Ovary (tissue), 9 donors: ENCODE data around the gene HELB. TPM values are rescaled to one million over a fixed set of nuclear protein-coding genes. Genes with fewer than 3 reads are reported as not detected.

Experiments
- DNase-seq, 5 donors: peaks; one replicate each; pipeline ENCODE4 v3.0.0-alpha.2; 2019 to 2020
- H3K27ac ChIP-seq, 2 donors: fragments of 200-600 bp; one replicate each; pipeline versions ENCODE4 v1.5.1 to v1.8.0; 2019 to 2022
- H3K27me3 ChIP-seq: fragments of 200-600 bp; one replicate; pipeline ENCODE4 v1.8.0; 2022
- H3K36me3 ChIP-seq: fragments of 200-600 bp; sonication (generic); one replicate; pipeline ENCODE4 v1.5.1; 2019
- H3K4me1 ChIP-seq: one replicate; pipeline ENCODE4 v1.8.1; 2013; ENCODE audit warnings: mild to moderate bottlenecking, moderate library complexity; ENCODE audit not compliant: insufficient read depth
- H3K4me3 ChIP-seq: fragments of 200-600 bp; sonication (generic); one replicate; pipeline ENCODE4 v1.5.1; 2017
- H3K9me3 ChIP-seq, 2 donors: fragments of 200-600 bp in 1 of 2; sonication (generic) in 1 of 2; one replicate each; pipeline versions ENCODE4 v1.5.1 to v1.8.1; 2013 to 2019; ENCODE audit warnings: mild to moderate bottlenecking in 1 of 2, moderate library complexity in 1 of 2
- EP300 ChIP-seq: sonication (generic); formaldehyde crosslinking; IDR thresholded peaks from one replicate; pipeline ENCODE4 v1.6.1; 2017; ENCODE audit warnings: antibody characterized with exemption
- POLR2A ChIP-seq: fragments of 450-650 bp; IDR thresholded peaks from one replicate; pipeline ENCODE4 v1.6.1; 2017; ENCODE audit warnings: antibody characterized with exemption, mild to moderate bottlenecking, moderate library complexity
- WGBS, 3 donors: extraction: QIAGEN DNeasy Blood & Tissue Kit in 1 of 3; methylation state at CpG; one replicate each; pipeline versions ENCODE4 v1.1.5 to v1.1.7; 2013 to 2017; 5-methylcytosine and 5-hydroxymethylcytosine counted together
- intact Hi-C, 4 donors: fragments of 100-400 bp; cut with DNase I; formaldehyde crosslinking; loops; one replicate each; pipeline versions ENCODE4 v1.11.0 to v1.15.1; 2022 to 2023
- polyA plus RNA-seq, 2 donors: library from polyadenylated mRNA; stranded (reverse); fragments of 200-250 nt in 1 of 2; fragments of 350-450 nt in 1 of 2; fragmentation: Illumina TruSeq in 1 of 2; extraction: RNeasy Lipid Tissue Mini Kit (QIAGEN cat#74804) in 1 of 2; gene quantifications; one replicate each; pipeline ENCODE4 v1.2.3, GENCODE V29; 2013 to 2014
- total RNA-seq, 7 donors: library from RNA; depleted of rRNA in 2 of 7; stranded (reverse); fragments of >200 nt in 2 of 7; fragmentation: NEBNext Ultra II Directional in 3 of 7; extraction: Animal tissue kit (Norgen Biotek cat#: 25700) in 3 of 7; gene quantifications; one replicate each; pipeline versions ENCODE4 v1.1.0 to v1.2.4, GENCODE V29; 2016 to 2023
- TF ChIP-seq, protein P1 (sequence below), 3 donors: fragments of 450-650 bp in 2 of 3; fragments of 200-600 bp in 1 of 3; IDR thresholded peaks; one replicate each; pipeline versions ENCODE4 v1.5.1 to v1.8.0; 2016 to 2022; ENCODE audit warnings: antibody characterized with exemption in 3 of 3, mild to moderate bottlenecking in 1 of 3
- donor health status: DM: no; HTN: no; CAD: no; lungs with moderate emphysema.
- donor health status: DM: no; HTN: no; CAD: no.
- donor health status: Bipolar disorder and iron deficiency.
- donor health status: DM: yes; HTN: yes; CAD: no.
- donor health status: DM: no; HTN: no; CAD: no.
- donor health status: DM: yes; HTN: yes; CAD: no.

HELB gene
- total and polyA plus RNA-seq, 9 donors, result 1.1 to 6.7 (median 3.7) TPM

DNA sequence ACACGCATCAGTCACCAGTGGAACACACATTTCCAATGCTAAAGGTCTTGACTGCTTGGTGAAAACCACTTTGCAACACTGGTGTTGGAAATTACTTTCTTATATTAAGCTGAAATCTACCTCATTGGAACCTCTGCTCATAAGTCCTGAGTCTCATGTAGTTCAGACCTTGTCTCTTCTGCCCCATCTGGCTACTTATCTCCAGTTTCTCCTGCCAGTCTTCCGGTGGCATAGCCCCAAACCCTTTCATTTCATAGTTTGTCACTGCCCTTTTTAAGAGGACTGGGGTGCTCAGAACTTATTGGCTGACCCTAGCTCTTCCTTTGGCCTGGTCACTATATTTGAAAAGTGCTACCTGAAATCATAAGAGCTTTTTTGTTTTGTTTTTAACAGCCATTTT is 43.7 kb downstream of the HELB start:
- DNase-seq, result no peak
- TF ChIP-seq EP300, result no peak
- H3K36me3 ChIP-seq, result no peaks in the 10 kb centered on the region
- no peak overlapping the region for H3K27ac ChIP-seq
- no peaks in the 10 kb centered on the region for H3K4me1 ChIP-seq
- H3K9me3 ChIP-seq, result peaks cover 0 to 10% of the 10 kb centered on the region in 2 donors
- WGBS, 3 donors, result 94 to 98% (median 95%) methylated on average over 2 of the region's 2 CpGs
- intact Hi-C loops, result no loop called here
- no peak overlapping the region for H3K4me3 ChIP-seq
- no peaks in the 10 kb centered on the region for H3K27me3 ChIP-seq

DNA sequence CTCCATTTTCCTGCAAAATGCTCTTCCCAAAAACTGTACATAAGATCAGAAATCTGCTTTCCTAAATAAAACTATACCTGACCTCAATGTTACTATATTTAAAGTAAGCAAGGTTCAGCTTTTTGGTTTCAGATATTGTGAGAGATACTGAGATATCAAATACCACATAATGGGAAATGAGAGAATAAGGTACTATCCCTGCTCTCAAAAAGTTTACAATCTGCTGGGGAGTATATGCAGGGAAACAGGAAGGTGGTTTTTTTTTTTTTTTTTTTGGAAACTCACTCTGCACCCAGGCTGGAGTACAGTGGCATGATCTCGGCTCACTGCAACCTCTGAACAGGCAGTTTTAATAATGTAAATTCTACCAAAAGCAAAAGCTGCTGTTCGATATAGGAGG is 49.0 kb downstream of the HELB start:
- no peak for DNase-seq
- intact Hi-C loops, result no loop called here
- no peaks in the 10 kb centered on the region for H3K27me3 ChIP-seq
- H3K4me1 ChIP-seq, result no peaks in the 10 kb centered on the region
- no peak overlapping the region for H3K4me3 ChIP-seq
- no peaks in the 10 kb centered on the region for H3K36me3 ChIP-seq
- H3K9me3 ChIP-seq, result no peaks in the 10 kb centered on the region
- 89 to 96% (median 91%) methylated on average over 2 of the region's 2 CpGs for WGBS, 3 donors
- no peak for TF ChIP-seq POLR2A
- no peak overlapping the region for H3K27ac ChIP-seq

DNA sequence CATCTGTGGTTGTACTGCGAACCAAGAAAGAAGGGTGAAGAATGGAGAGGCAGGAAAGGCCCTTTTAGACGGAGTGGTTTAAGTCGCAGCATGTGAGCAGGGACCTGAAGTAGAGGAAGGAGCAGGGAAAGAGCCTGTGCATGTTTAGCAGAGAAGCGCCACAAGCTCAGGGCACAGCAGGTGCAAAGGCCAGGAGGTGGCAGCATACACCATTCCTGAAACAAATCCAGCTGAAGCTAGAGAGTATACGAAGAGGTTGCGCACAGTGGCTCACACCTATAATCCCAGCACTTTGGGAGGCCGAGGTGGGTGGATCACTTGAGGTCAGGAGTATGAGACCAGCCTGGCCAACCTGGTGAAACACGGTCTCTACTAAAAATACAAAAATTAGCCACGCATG is 49.9 kb downstream of the HELB start:
- WGBS, 3 donors, result 79 to 86% (median 83%) methylated on average over 9 of the region's 9 CpGs
- H3K27me3 ChIP-seq, result no peaks in the 10 kb centered on the region
- intact Hi-C loops, result no loop called here

DNA sequence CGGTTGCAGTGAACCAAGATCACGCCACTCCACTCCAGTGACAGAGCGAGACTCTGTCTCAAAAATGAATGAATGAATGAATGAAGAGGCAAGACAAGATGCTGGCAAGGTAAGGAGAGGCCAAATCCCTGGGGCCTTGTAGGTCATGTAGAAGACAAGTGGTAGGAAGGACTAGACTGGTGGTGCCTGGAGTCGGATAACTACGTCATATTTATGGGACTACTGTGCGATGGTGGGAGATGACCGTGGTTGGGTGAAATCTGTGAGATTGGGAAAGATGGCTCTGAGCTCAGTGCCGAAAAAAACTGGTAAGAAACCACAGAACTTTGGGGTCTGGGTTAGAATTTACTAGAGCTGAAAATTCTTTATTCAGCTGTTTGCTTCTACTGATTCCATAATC is 50.6 kb downstream of the HELB start:
- no peak overlapping the region for H3K4me3 ChIP-seq
- no peaks in the 10 kb centered on the region for H3K36me3 ChIP-seq
- intact Hi-C loops, result no loop called here

More for the DNA sequence above, 49.9 kb downstream of the HELB start:
- Histone ChIP-seq H3K27ac (no peak overlapping the region), H3K9me3 (no peaks in the 10 kb centered on the region), H3K4me3 (no peak overlapping the region), H3K36me3 (no peaks in the 10 kb centered on the region), H3K4me1 (no peaks in the 10 kb centered on the region)
- TF ChIP-seq, protein P1, sequence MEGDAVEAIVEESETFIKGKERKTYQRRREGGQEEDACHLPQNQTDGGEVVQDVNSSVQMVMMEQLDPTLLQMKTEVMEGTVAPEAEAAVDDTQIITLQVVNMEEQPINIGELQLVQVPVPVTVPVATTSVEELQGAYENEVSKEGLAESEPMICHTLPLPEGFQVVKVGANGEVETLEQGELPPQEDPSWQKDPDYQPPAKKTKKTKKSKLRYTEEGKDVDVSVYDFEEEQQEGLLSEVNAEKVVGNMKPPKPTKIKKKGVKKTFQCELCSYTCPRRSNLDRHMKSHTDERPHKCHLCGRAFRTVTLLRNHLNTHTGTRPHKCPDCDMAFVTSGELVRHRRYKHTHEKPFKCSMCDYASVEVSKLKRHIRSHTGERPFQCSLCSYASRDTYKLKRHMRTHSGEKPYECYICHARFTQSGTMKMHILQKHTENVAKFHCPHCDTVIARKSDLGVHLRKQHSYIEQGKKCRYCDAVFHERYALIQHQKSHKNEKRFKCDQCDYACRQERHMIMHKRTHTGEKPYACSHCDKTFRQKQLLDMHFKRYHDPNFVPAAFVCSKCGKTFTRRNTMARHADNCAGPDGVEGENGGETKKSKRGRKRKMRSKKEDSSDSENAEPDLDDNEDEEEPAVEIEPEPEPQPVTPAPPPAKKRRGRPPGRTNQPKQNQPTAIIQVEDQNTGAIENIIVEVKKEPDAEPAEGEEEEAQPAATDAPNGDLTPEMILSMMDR (IDR thresholded peaks at IDR 0.05), result no peak
- TF ChIP-seq EP300 (no peak), POLR2A (no peak)
- no peak for DNase-seq

DNA sequence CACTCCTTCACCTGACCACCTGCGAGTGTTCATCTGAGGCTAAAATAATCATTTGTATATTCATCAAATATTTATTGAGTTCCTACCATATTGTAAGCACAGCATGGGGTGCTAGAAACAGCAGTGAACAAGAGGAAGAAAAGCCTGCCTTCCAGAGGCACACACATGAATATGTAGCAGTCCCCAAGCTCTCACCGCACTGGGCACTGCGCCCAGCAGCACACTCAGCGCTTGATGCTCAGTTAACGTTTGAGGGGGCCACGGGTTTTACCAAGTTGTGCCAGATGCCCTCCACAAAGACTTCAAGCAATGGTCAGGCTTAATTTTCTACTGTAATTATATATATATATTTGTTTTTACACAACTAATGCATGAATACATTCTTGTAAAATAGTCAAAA is 52.0 kb downstream of the HELB start:
- Histone ChIP-seq H3K4me3 (no peak overlapping the region), H3K4me1 (no peaks in the 10 kb centered on the region), H3K27me3 (no peaks in the 10 kb centered on the region), H3K36me3 (no peaks in the 10 kb centered on the region), H3K27ac (no peak overlapping the region), H3K9me3 (no peaks in the 10 kb centered on the region)
- 55 to 76% (median 66%) methylated on average over 6 of the region's 6 CpGs for WGBS, 3 donors
- no peak for DNase-seq
- no peak for TF ChIP-seq EP300
- TF ChIP-seq, protein P1 (IDR thresholded peaks at IDR 0.05), result no peak
- no peak for TF ChIP-seq POLR2A
- intact Hi-C loops, result no loop called here

More for the DNA sequence above, 50.6 kb downstream of the HELB start:
- 97% methylated on average over 8 of the region's 8 CpGs for WGBS, 3 donors
- no peak for TF ChIP-seq POLR2A
- TF ChIP-seq EP300, result no peak
- TF ChIP-seq, protein P1 (IDR thresholded peaks at IDR 0.05), result no peak
- no peaks in the 10 kb centered on the region for H3K27me3 ChIP-seq
- no peaks in the 10 kb centered on the region for H3K9me3 ChIP-seq
- H3K27ac ChIP-seq, result no peak overlapping the region
- DNase-seq, result no peak
- H3K4me1 ChIP-seq, result no peaks in the 10 kb centered on the region

DNA sequence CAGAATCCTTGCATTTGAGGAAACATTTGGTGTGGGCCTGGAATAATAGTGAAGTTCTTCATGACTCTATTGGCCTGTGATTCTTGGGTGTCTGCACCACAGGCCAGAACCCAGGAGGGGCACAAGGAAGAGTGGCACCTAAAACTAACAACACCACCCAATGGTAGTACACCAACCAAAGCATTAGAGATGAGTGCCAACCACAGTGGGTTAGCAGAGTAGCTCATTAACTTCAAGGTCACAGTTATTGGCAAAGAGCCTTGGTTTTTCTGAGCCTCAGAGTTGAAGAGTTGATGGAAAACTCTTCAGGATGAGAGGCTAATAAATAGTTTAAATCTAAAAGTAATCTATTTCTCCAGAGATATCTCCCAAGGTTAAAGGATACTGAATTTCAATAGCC is 57.0 kb downstream of the HELB start:
- no peak for DNase-seq
- no peak overlapping the region for H3K27ac ChIP-seq
- H3K4me1 ChIP-seq, result no peaks in the 10 kb centered on the region
- no peaks in the 10 kb centered on the region for H3K27me3 ChIP-seq
- H3K4me3 ChIP-seq, result no peak overlapping the region
- intact Hi-C loops, result no loop called here
- TF ChIP-seq EP300, result no peak
- TF ChIP-seq, protein P1 (IDR thresholded peaks at IDR 0.05), result no peak
- TF ChIP-seq POLR2A, result no peak
- H3K36me3 ChIP-seq, result no peaks in the 10 kb centered on the region
- no peaks in the 10 kb centered on the region for H3K9me3 ChIP-seq
